IPS-NIHi7 (cell line): ENCODE data around the gene RFX2.

Source experiments
- DNase-seq: peaks from one replicate; pipeline ENCODE4 v3.0.0; 2012; ENCODE audit warnings: mixed read lengths; ENCODE audit errors: extremely low spot score

Gene RFX2

GRCh38 chr19:6059988-6060599 lies 50.2 kb downstream of the RFX2 start:
- no peak for DNase-seq

- no peak for DNase-seq
Observed at GRCh38 chr19:6059396-6059947, 50.8 kb downstream of the RFX2 start.

- DNase-seq: no peak
Observed at GRCh38 chr19:6058518-6059201, 51.6 kb downstream of the RFX2 start.

- no peak for DNase-seq
Observed at GRCh38 chr19:6057651-6058517, 52.4 kb downstream of the RFX2 start.

- DNase-seq: no peak
Observed at GRCh38 chr19:6056801-6057650, 53.3 kb downstream of the RFX2 start.

GRCh38 chr19:6056282-6056741 lies 54.0 kb downstream of the RFX2 start:
- no peak for DNase-seq

- DNase-seq: no peak
Observed at GRCh38 chr19:6055013-6055795, 55.1 kb downstream of the RFX2 start.

GRCh38 chr19:6048793-6049405 lies 61.4 kb downstream of the RFX2 start:
- peak; percentile 87 for DNase-seq

- DNase-seq: no peak
Observed at GRCh38 chr19:6048348-6048747, 62.0 kb downstream of the RFX2 start.

- DNase-seq: peak; percentile 82
Observed at GRCh38 chr19:6047741-6048251, 62.5 kb downstream of the RFX2 start.

- no peak for DNase-seq
Observed at GRCh38 chr19:6047256-6047655, 63.0 kb downstream of the RFX2 start.

- DNase-seq: no peak
Observed at GRCh38 chr19:6045108-6045507, 65.2 kb downstream of the RFX2 start.

- DNase-seq: no peak
Observed at GRCh38 chr19:6044056-6044805, 66.1 kb downstream of the RFX2 start.

GRCh38 chr19:6042776-6043726 lies 67.2 kb downstream of the RFX2 start:
- DNase-seq: no peak

GRCh38 chr19:6041991-6042481 lies 68.3 kb downstream of the RFX2 start:
- no peak for DNase-seq

- DNase-seq: no peak
Observed at GRCh38 chr19:6041071-6041470, 69.2 kb downstream of the RFX2 start.

GRCh38 chr19:6039566-6040225 lies 70.6 kb downstream of the RFX2 start:
- DNase-seq: no peak
